UCSD-AML1 (cell line): ENCODE measurements around the gene PTGIR.

Experiments used
- DNase-seq: peaks from one replicate; lab custom pipeline; 2025; ENCODE audit not compliant: unreplicated experiment; lab: John Stamatoyannopoulos, UW

PTGIR gene

GRCh38 chr19:46624958-46625661 lies at the start of gene PTGIR:
Gene PTGIR, minus strand, starts transcription at chr19:46625089. Its CDS starts 864 bp downstream, at chr19:46624225.
- peak; percentile 70 for DNase-seq

DNA sequence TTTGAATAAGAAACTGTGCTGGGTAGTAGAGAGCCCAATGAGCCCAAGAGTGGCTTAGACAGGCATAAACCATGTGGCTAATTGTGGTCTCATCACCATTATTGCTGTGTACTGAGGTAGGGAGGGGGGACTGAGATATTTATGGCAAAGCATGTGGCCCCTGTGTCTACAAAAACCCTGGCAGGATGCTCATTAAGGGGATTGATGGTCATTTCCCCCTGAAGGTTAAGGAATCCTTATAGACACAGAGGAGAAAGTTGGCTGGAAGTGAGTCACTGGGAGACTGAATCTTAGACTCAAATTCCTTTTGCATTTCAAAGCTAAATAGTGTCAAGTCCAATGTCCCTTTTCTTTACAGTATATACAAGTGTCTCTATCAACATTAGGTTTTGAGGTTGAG lies 45.9 kb upstream of the PTGIR start:
- DNase-seq = no peak

- no peak for DNase-seq
These were observed 43.8 kb upstream of the PTGIR start for GRCh38 chr19:46668662-46669061.

- DNase-seq = no peak
These were observed 40.2 kb upstream of the PTGIR start for GRCh38 chr19:46665072-46665471.

DNA sequence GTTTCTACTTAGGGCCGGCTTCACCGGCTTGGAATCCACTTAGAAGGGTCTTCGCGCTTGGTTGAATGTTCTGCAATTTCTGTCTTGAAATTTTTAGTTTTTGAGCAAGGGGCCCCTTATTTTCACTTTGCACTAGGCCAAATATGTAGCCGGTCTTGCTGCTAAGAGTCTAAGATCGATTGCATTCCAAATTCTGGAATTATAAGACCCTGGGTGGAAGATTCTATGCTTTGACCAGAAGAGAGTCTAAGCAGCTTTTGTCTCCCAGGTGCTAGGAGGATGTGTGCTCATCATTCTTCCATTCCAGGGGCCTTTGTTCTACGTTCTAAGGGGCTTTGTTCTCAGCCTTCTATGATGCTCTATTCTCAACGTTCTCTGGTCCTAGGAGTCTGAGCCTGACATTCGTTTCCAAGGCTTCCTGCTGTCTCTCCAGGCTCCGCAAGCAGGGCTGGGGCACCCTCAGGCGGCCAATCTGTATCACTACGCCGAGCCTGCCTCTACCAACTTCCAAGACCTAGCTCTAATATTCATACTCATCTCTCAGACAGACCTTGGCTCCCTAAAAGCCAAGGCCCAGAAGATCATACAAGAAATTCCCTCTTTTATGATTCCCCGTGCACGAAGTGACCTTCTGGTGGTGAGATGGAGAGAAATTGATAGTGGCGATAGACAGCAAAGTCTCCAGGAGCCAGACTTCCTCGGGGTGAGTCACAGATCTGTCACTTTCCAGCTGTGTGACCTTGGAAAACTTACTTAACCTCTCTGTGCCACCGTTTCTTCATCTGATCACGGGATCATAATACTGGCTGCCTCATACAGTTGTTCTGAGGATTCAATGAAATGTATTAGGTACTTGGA lies 37.1 kb upstream of the PTGIR start:
- DNase-seq = peak; percentile 78

DNA sequence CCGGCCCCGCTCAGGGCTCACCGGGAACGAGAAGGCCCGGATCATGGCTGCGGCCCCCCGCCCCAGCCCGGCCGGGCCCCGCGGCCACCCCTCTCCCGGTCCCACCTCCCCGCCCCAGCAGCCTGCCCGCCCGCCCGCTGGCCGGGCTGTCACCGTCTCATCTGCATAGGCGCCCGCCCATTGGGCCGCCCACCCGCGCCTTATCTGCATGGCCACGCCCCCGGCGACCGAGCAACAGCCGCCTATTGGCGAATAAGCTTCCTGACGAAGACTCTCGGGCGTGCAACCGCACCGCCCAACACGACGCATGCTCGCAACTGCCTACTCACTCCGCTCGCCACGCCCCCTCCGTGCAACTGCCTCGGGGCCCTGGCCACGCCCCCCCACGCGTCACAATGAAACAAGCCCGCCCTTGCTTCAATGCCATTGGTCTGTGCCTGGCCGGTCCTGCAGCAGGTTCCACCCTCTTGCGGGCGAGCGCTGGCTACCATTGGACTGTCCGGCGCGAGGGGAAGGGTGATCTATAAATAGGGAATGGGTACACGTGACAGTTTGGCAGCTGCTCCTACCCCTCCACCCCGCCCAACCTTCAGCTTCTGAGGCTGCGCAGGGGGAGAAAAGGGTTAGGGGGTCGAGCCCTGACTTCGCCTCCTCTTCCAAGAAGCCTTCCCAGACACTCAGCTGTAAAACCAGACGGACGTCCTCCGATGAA lies 36.3 kb upstream of the PTGIR start, which contains the start of gene DACT3:
Gene DACT3 (minus strand): TSS at position 163 of the 712 bp plus-strand sequence. CDS start 118 bp downstream, at position 45.
- peak; percentile 100 for DNase-seq

- no peak for DNase-seq
These were observed 35.7 kb upstream of the PTGIR start for GRCh38 chr19:46660551-46661019.

DNA sequence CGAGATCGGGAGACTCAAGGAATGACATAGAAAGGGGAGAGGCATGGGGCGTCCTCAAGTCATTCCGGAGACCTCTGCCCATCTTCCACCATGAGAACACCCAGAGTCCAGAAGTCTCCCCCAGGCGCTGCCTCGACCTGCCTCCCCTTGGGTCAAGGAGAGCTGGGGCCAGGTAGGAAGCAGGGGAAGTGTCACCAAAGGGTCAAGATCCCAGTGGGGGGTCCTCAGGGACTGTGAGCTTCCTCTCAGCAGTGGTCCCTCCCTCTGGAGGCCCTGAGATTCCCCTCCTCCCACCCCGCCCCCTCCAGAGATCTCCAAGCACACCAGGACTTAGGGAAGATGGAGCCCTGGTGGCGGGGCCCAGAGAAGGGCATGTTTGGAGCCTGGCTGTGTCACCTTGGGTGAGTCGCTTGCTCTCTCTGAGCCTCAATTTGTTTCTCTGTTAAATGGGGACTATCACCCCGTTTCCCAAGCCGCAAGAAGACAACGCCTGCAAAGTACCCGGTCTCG lies 35.2 kb upstream of the PTGIR start:
- DNase-seq = no peak

GRCh38 chr19:46659151-46660007 lies 34.5 kb upstream of the PTGIR start:
- peak; percentile 33 for DNase-seq

DNA sequence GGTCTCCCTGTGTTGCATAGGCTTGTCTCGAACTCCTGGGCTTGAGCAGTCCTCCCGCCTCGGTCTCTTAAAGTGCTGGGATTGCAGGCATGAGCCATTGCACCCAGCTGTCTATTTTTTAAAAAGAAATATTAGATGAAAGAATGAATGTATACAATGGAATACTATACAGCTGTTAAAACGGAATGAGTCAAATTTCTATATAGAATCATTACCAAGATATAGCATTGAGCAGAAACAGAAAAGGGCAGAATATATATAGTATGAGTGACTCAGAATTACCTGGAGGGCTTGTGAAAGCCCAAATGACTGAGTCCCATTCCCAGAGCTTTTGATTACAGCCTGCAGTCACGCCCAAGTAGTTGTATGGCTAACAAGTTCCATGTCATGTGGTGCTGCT lies 31.7 kb upstream of the PTGIR start:
- DNase-seq = no peak

GRCh38 chr19:46654621-46655152 lies 29.8 kb upstream of the PTGIR start:
- no peak for DNase-seq

DNA sequence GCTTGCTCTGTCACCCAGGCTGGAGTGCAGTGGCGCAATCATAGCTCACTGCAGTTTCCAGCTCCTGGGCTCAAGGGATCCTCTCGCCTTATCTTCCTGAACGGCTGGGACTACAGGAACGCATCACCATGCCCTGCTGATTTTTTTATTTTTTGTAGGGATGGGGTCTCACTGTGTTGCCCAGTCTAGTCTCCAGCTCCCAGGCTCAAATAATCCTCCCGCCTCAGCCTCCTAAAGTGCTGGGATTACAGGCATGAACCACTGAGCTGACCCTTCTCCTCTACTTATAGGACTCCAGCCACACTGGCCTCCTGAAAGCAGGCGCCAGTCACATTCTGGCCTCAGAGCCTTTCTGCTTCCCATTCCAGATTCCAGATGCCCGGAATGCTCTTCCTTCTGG lies 25.6 kb upstream of the PTGIR start:
- no peak for DNase-seq

- no peak for DNase-seq
These were observed 24.4 kb upstream of the PTGIR start for GRCh38 chr19:46648961-46649960.

DNA sequence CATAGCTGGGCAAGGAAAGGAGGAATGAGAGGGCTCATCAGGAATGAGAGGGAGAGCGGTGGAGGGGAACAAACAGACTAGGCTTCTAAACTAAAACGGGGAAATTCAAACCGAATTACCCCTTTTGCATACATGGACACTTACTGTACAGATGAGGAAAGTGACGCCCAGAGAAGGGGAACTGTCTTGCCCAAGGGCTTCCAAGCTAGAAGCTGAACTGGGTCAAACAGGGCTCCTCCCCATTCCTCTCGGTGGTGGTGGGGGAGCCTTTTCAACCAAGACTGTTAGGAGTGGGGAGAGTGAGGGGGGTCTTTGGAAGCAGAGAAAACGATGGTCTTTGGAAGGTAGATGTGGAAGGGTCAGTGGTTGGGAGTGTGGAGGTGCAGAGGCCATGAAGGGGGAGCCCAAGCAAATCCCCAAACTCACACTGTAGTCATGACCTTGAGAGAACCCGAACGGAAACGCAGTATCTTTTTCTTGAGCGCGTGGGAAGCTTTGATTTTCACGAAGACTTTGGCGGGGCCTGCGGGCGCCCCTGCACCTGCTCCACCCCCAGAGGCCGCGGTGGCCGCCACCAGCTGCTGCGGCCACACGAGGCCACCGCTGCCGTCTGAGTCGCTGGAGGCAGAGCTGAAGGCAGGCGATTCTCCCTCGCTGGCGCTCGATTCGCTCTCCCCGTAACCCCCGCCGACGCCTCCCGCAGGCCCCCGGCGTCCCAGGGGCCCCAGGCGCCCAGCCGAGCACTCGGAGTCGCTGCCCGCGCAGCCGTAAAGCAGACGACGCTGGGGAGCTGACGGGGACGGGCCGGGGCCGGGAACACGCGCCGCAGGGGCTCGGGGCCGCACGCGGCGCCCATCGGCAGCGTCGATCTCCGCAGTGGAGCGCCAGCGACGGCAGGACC lies 23.4 kb upstream of the PTGIR start:
- DNase-seq = no peak

DNA sequence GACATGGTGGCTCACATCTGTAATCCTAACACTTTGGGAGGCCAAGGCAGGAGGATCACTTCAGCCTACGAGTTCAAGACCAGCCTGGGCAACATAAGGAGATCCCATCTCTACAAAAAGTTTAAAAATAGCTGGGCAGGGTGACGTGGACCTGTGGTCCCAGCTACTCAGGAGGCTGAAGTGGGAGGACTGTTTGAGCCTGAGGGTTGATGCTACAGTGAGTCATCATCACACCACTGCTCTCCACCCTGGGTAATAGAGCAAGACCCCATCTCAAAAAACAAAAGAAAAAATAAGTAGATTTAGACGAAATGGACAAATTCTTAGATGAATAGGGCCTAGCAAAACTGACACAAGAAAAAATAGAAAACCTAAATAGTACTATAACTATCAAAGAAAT lies 21.5 kb upstream of the PTGIR start:
- no peak for DNase-seq

- DNase-seq = no peak
These were observed 19.8 kb upstream of the PTGIR start for GRCh38 chr19:46644720-46645119.

DNA sequence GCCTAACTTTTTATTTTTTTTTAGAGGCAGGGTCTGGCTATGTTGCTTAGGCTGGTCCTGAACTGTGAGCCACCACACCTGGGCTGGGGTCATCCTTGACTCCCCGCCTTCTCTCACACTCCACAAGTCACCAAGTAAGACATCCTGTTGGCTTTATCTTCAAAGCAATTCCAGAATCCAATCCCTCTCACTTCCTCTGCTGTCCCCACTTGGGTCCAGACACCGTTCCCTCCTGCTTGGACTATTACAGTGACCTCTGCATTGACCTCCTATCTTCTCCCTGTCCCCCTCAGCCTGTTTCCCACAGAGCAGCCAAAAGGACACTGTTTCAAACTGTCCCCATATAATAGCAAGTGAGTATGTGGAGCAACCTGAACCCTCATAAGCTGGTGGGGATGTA lies 15.8 kb upstream of the PTGIR start:
- no peak for DNase-seq
